Endothelial cell of umbilical vein (primary cell): ENCODE measurements around the gene SPATA19. TPM values are rescaled to one million over a fixed set of nuclear protein-coding genes. Genes with fewer than 3 reads are reported as not detected.

Source experiments
- BruUV-seq: library from RNA; stranded (reverse); fragments of 400-500 nt; replicated peaks from 2 replicates; lab custom pipeline; 2021; lab: Mats Ljungman, UMichigan
- CTCF ChIA-PET: fragments of 300-600, 350-600 bp; sonication (Branson Sonifier 250); formaldehyde crosslinking; loops from one replicate; lab custom pipeline; 2021; ENCODE audit warnings: antibody characterized with exemption, inconsistent platforms; lab: Charles Lee
- POLR2A ChIA-PET: fragments of 300-600, 350-600 bp; sonication (Branson Sonifier 250); formaldehyde crosslinking; loops from one replicate; lab custom pipeline; 2021; ENCODE audit warnings: antibody characterized with exemption, inconsistent platforms; lab: Charles Lee
- DNase-seq: peaks from one replicate; pipeline ENCODE4 v3.0.0-alpha.2; 2011; ENCODE audit warnings: low read depth, low spot score
- FAIRE-seq: peaks from 2 replicates; lab custom pipeline; 2011; peaks lifted over from hg19 to GRCh38; lab: Jason Lieb, UNC
- H2AFZ ChIP-seq: 2 replicates; pipeline ENCODE4 v1.6.0; 2012; ENCODE audit warnings: low read depth, low read length, control low read depth, inconsistent platforms
- H3K27ac ChIP-seq: 2 replicates; pipeline ENCODE4 v1.5.1; 2011; ENCODE audit warnings: low read depth, mild to moderate bottlenecking, control low read depth, low read length, moderate library complexity; ENCODE audit not compliant: insufficient read depth
- H3K27me3 ChIP-seq, 2 experiments: 2 replicates each; pipeline versions ENCODE4 v1.6.0 to v1.6.1; 2011; ENCODE audit warnings: low read length in 2 of 2, mixed read lengths in 1 of 2; ENCODE audit not compliant: control insufficient read depth in 2 of 2, insufficient read depth in 2 of 2
- H3K36me3 ChIP-seq, 2 experiments: 2 replicates in 1 of 2; 3 replicates in 1 of 2; pipeline ENCODE4 v1.5.1; 2011; ENCODE audit warnings: low read length in 2 of 2, mild to moderate bottlenecking in 1 of 2, moderate library complexity in 1 of 2; ENCODE audit not compliant: control insufficient read depth in 2 of 2, insufficient read depth in 2 of 2; ENCODE audit errors: extremely low read depth in 1 of 2
- H3K4me1 ChIP-seq: 3 replicates; pipeline ENCODE4 v1.5.1; 2011; ENCODE audit warnings: mild to moderate bottlenecking, low read length; ENCODE audit not compliant: control insufficient read depth, insufficient read depth; ENCODE audit errors: extremely low read depth
- H3K4me2 ChIP-seq: 2 replicates; pipeline ENCODE4 v1.6.1; 2011; ENCODE audit warnings: low read length, control low read depth, mixed read lengths; ENCODE audit not compliant: insufficient read depth
- H3K4me3 ChIP-seq, 3 experiments: fragments of 200-600 bp in 1 of 3; sonication (generic), shearing (Covaris generic) in 1 of 3; replicated peaks in 1 of 3; 2 replicates each; pipeline ENCODE4 v1.5.1; 2011 to 2016; ENCODE audit warnings: control low read depth in 3 of 3, low read length in 3 of 3, mild to moderate bottlenecking in 2 of 3, inconsistent platforms in 1 of 3, low read depth in 1 of 3, moderate library complexity in 1 of 3; ENCODE audit not compliant: insufficient read depth in 1 of 3
- H3K79me2 ChIP-seq: 2 replicates; pipeline ENCODE4 v1.6.0; 2012; ENCODE audit warnings: low read length, inconsistent platforms; ENCODE audit not compliant: control insufficient read depth, insufficient read depth
- H3K9ac ChIP-seq: replicated peaks from 2 replicates; pipeline ENCODE3; 2011; ENCODE audit warnings: low read length, control low read depth; ENCODE audit not compliant: insufficient read depth; ENCODE audit errors: extremely low read depth
- H3K9me1 ChIP-seq: replicated peaks from 3 replicates; pipeline ENCODE4 v1.6.0; 2011; ENCODE audit warnings: mild to moderate bottlenecking, low read length; ENCODE audit not compliant: control insufficient read depth, insufficient read depth; ENCODE audit errors: extremely low read depth
- H3K9me3 ChIP-seq: replicated peaks from 2 replicates; pipeline ENCODE4 v1.5.1; 2012; ENCODE audit warnings: low read length, inconsistent platforms; ENCODE audit not compliant: control insufficient read depth, insufficient read depth
- H4K20me1 ChIP-seq: replicated peaks from 2 replicates; pipeline ENCODE3; 2011; ENCODE audit warnings: mild to moderate bottlenecking, low read length; ENCODE audit not compliant: control insufficient read depth, insufficient read depth; ENCODE audit errors: extremely low read depth
- EZH2 ChIP-seq: IDR thresholded peaks from 2 replicates; pipeline ENCODE4 v1.6.1; 2012; ENCODE audit warnings: borderline replicate concordance, low read depth, mild to moderate bottlenecking, moderate library complexity, low read length, inconsistent platforms; ENCODE audit not compliant: severe bottlenecking
- FOS ChIP-seq: IDR thresholded peaks from 2 replicates; pipeline ENCODE4 v1.6.1; 2011; ENCODE audit warnings: mild to moderate bottlenecking, low read length, moderate library complexity, borderline replicate concordance; ENCODE audit not compliant: insufficient read depth
- GATA2 ChIP-seq: IDR thresholded peaks from 2 replicates; pipeline ENCODE4 v1.7.0; 2011; ENCODE audit warnings: low read depth, mild to moderate bottlenecking, moderate library complexity, mixed read lengths, low read length; ENCODE audit not compliant: insufficient read length, insufficient read depth
- JUN ChIP-seq: IDR thresholded peaks from 2 replicates; pipeline ENCODE4 v1.6.1; 2011; ENCODE audit warnings: borderline replicate concordance, low read depth; ENCODE audit not compliant: insufficient read length, insufficient read depth
- MAX ChIP-seq: IDR thresholded peaks from 2 replicates; pipeline ENCODE4 v1.6.1; 2011; ENCODE audit not compliant: insufficient read depth, insufficient read length
- MYC ChIP-seq: IDR thresholded peaks from one replicate; pipeline ENCODE4 v1.6.1; 2011; ENCODE audit warnings: mild to moderate bottlenecking, low read depth, low read length
- POLR2A ChIP-seq: IDR thresholded peaks from 2 replicates; pipeline ENCODE4 v1.6.1; 2012; ENCODE audit warnings: low read depth, mild to moderate bottlenecking, control low read depth, low read length
- POLR2AphosphoS5 ChIP-seq: IDR thresholded peaks from 2 replicates; pipeline ENCODE4 v1.6.1; 2012; ENCODE audit warnings: low read depth, mild to moderate bottlenecking, control low read depth, low read length, moderate library complexity; ENCODE audit not compliant: insufficient read depth
- dilution Hi-C: fragments of 300-500 bp; cut with MboI; formaldehyde crosslinking; loops from one replicate; pipeline ENCODE4 v1.15.0; 2019; ENCODE audit warnings: low sequenced_read_pairs; ENCODE audit not compliant: extremely low pct_ligation_motif_present
- intact Hi-C: fragments of 100-400 bp; cut with micrococcal nuclease; formaldehyde crosslinking; loops from one replicate; pipeline ENCODE4 v1.10.0; 2022
- polyA plus RNA-seq, 4 experiments: library from polyadenylated mRNA; depleted of rRNA in 3 of 4; stranded (reverse) in 3 of 4; unstranded in 1 of 4; fragments of >200 nt; gene quantifications; 2 replicates each; pipeline versions ENCODE4 v1.2.1 to v1.2.3, GENCODE V29; 2011 to 2012; ENCODE audit warnings: missing spikeins in 1 of 4
- total RNA-seq: library from RNA; stranded (reverse); gene quantifications from 2 replicates; pipeline ENCODE4 v1.2.3, GENCODE V29; 2021
- TF ChIP-seq, protein P1 (sequence below), 2 donors: IDR thresholded peaks; 1 replicate in 1 of 2; 2 replicates in 1 of 2; pipeline ENCODE4 v1.5.1; 2011; ENCODE audit warnings: low read length in 2 of 2, mild to moderate bottlenecking in 2 of 2, moderate library complexity in 2 of 2, control low read depth in 1 of 2, inconsistent platforms in 1 of 2, low read depth in 1 of 2; ENCODE audit not compliant: insufficient read depth in 1 of 2; ENCODE audit errors: extremely low read depth in 1 of 2

SPATA19 gene
- total and polyA plus RNA-seq, 2 donors (not counting 3 experiments of a cell fraction or from before 2014, with no cell fraction given), result not detected

GRCh38 chr11:133867456-133867855 lies 22.1 kb upstream of the SPATA19 start:
- no peak overlapping the region for H3K4me2 ChIP-seq
- no peaks in the 10 kb centered on the region for H3K9me3 ChIP-seq
- no peaks in the 10 kb centered on the region for H4K20me1 ChIP-seq
- dilution Hi-C loops, result no loop called here
- H3K9ac ChIP-seq, result no peak overlapping the region
- no peaks in the 10 kb centered on the region for H3K9me1 ChIP-seq
- BruUV-seq, result no TSS peak
- H3K27me3 ChIP-seq, result no peaks in the 10 kb centered on the region
- DNase-seq (no peak), FAIRE-seq (no peak)
- H2AFZ ChIP-seq, result no peak overlapping the region
- no peak overlapping the region for H3K27ac ChIP-seq
- ChIA-PET POLR2A (no interaction called here), CTCF (no interaction called here)
- no peak overlapping the region for H3K4me3 ChIP-seq
- H3K4me1 ChIP-seq, result no peaks in the 10 kb centered on the region
- intact Hi-C loops, result no loop called here
- TF ChIP-seq JUN (no peak), POLR2AphosphoS5 (no peak), MAX (no peak), MYC (no peak), FOS (no peak), EZH2 (no peak), GATA2 (no peak), POLR2A (no peak)
- TF ChIP-seq, protein P1, sequence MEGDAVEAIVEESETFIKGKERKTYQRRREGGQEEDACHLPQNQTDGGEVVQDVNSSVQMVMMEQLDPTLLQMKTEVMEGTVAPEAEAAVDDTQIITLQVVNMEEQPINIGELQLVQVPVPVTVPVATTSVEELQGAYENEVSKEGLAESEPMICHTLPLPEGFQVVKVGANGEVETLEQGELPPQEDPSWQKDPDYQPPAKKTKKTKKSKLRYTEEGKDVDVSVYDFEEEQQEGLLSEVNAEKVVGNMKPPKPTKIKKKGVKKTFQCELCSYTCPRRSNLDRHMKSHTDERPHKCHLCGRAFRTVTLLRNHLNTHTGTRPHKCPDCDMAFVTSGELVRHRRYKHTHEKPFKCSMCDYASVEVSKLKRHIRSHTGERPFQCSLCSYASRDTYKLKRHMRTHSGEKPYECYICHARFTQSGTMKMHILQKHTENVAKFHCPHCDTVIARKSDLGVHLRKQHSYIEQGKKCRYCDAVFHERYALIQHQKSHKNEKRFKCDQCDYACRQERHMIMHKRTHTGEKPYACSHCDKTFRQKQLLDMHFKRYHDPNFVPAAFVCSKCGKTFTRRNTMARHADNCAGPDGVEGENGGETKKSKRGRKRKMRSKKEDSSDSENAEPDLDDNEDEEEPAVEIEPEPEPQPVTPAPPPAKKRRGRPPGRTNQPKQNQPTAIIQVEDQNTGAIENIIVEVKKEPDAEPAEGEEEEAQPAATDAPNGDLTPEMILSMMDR (IDR thresholded peaks at IDR 0.05; ENCODE audit: extremely low read depth in 1 of 2, insufficient read depth in 1 of 2, low read depth in 1 of 2, low read length in 2 of 2), result no peak
- no peaks in the 10 kb centered on the region for H3K79me2 ChIP-seq
- H3K36me3 ChIP-seq, result no peaks in the 10 kb centered on the region
